Activated CD4-positive, alpha-beta memory T cell treated with anti-CD3 and anti-CD28 coated beads for 36 hours (primary cell): Measurements from ENCODE around the gene SIRPD. TPM values are rescaled to one million over a fixed set of nuclear protein-coding genes. Genes with fewer than 3 reads are reported as not detected.
"Not testable (repeated sequence)": the region's sequence is repeated elsewhere in the genome, so short reads cannot be mapped to it uniquely, and the experiment has no call there.

ENCODE experiments used
- CTCF ChIA-PET: fragments of 350-600 bp; sonication (Branson Sonifier 250); formaldehyde crosslinking; loops from one replicate; lab custom pipeline; 2021; ENCODE audit warnings: antibody characterized with exemption, inconsistent platforms; lab: Charles Lee
- POLR2A ChIA-PET: fragments of 350-600 bp; sonication (Branson Sonifier 250); formaldehyde crosslinking; loops from one replicate; lab custom pipeline; 2021; ENCODE audit warnings: antibody characterized with exemption; lab: Charles Lee
- DNase-seq: peaks from one replicate; pipeline ENCODE4 v3.0.0-alpha.2; 2020
- H3K27ac Mint-ChIP-seq: one replicate; pipeline ENCODE4 v1.8.0; 2021; ENCODE audit warnings: mixed read lengths
- H3K27me3 Mint-ChIP-seq: one replicate; pipeline ENCODE4 v1.8.0; 2021; ENCODE audit warnings: mixed read lengths
- H3K36me3 Mint-ChIP-seq: one replicate; pipeline ENCODE4 v1.8.0; 2021; ENCODE audit warnings: mixed read lengths
- H3K4me1 Mint-ChIP-seq: one replicate; pipeline ENCODE4 v1.8.0; 2021; ENCODE audit warnings: low read depth, mixed read lengths
- H3K4me3 Mint-ChIP-seq: one replicate; pipeline ENCODE4 v1.8.0; 2021; ENCODE audit warnings: mild to moderate bottlenecking, mixed read lengths
- H3K9me3 Mint-ChIP-seq: one replicate; pipeline ENCODE4 v1.8.0; 2021; ENCODE audit warnings: mixed read lengths
- intact Hi-C: fragments of 100-400 bp; cut with micrococcal nuclease; formaldehyde crosslinking; loops from one replicate; pipeline ENCODE4 v1.15.1; 2023
- total RNA-seq, 2 experiments: library from RNA; stranded (reverse); gene quantifications; one replicate each; pipeline ENCODE4 v1.2.3, GENCODE V29; 2021

The SIRPD gene
- total RNA-seq, 2 experiments from 2014 or later, result not detected

DNA sequence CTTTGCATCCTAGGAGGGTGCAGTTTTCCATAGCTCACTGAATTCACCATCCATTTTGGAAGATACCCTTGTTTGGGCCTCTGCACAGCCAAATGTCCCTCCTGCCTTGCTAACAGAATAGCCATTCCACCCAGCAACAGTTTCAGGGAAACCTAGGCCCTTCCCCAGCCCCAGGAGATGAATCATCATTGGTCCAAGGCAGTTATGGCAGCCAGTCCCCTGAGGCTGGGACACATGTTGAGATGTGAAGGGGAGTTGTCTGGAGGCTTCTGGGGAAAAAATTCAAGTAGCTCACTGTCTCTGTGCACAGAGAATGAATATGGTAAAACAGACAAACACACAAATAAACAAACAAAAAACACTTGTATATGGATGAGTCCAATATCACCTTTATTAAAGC, 48.9 kb downstream of the SIRPD start:
- no peak overlapping the region for H3K27ac Mint-ChIP-seq
- ChIA-PET POLR2A (no interaction called here), CTCF (interaction anchor here (0.7 to 5.1 kb wide), 10 partner anchors 11 to 309 kb away, joined by 3 to 44 read pairs (median 3); partner anchors contain the start of gene SIRPD)
- intact Hi-C loops, result loop anchor here (2.0 kb wide), 1 partner anchor 226 kb away; no protein-coding TSS in a partner anchor
- peaks cover 9% of the 10 kb centered on the region for H3K9me3 Mint-ChIP-seq
- peaks cover 2% of the 10 kb centered on the region for H3K4me1 Mint-ChIP-seq
- no peak for DNase-seq
- peaks cover 9% of the 10 kb centered on the region for H3K27me3 Mint-ChIP-seq
- peaks cover 6% of the 10 kb centered on the region for H3K36me3 Mint-ChIP-seq
- no peak overlapping the region for H3K4me3 Mint-ChIP-seq

DNA sequence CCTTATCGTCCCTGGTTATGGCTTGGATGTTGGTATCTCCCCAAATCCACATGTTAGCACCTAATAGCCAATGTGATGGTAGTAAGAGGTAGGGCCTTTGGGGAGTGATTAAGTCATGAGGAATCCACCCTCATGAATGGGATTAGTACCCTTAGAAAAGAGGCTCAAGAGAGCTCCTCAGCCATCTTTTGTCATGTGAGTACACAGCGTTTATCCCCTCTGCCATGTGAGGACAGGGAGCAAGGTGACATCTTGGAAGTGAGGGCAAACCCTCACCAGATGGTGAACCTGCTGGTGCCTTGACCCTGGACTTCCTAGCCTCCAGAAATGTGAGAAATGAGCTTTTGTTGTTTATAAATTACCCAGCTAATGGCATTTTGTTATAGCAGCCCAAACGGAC, 50.2 kb downstream of the SIRPD start:
- peaks cover 3% of the 10 kb centered on the region for H3K4me1 Mint-ChIP-seq
- POLR2A ChIA-PET, result no interaction called here
- DNase-seq, result no peak
- no peak overlapping the region for H3K27ac Mint-ChIP-seq
- H3K27me3 Mint-ChIP-seq, result peaks cover 17% of the 10 kb centered on the region
- H3K36me3 Mint-ChIP-seq, result no peaks in the 10 kb centered on the region
- no peaks in the 10 kb centered on the region for H3K9me3 Mint-ChIP-seq
- CTCF ChIA-PET, result interaction anchor here (1.2 to 5.1 kb wide), 5 partner anchors 10 to 269 kb away, joined by 3 to 44 read pairs (median 3); no protein-coding TSS in a partner anchor
- H3K4me3 Mint-ChIP-seq, result no peak overlapping the region
- intact Hi-C loops, result no loop called here

DNA sequence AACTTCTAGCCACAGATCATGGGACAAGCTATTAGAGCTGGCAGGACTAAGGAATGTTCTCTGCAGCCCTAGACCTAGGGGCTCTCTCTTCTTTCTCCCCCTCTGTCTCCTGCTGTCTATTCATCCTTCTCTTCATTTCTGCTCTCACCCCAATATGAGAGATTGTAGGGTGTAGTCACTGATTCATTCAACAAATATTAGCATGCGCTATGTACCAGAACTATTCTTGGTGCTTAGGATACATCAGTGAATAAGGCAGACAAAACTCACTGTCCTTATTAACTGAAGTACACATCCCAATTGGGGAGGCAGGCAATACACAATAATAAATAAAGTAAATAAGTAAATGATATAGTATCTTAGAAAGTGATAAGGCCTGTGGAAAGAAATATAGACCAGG, 51.6 kb downstream of the SIRPD start:
- Mint-ChIP-seq H3K36me3 (no peaks in the 10 kb centered on the region), H3K4me3 (no peak overlapping the region)
- intact Hi-C loops, result no loop called here

DNA sequence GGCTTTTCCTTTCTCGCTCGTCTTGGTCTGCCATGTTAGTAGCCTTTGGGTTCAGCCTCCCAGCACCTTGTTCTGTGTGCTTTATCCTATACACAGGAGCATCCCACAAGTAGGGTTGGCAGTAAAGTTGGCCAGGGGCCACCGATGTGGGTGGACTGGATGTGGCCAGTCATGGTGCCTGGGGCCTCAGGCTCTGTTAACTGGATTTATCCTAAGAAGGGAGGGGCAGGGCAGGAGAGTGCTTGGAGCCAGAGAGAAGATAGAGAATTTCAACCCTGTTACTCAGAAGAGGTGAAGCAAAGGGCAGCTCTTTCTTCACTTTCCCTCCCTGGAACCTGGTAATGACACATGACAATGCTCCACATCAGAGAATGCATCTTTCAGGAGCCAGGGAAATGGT, 52.1 kb downstream of the SIRPD start:
- H3K27ac Mint-ChIP-seq, result no peak overlapping the region
- intact Hi-C loops, result no loop called here
- ChIA-PET CTCF (interaction anchor here (0.7 to 5.1 kb wide), 6 partner anchors 10 to 271 kb away, joined by 3 to 44 read pairs (median 6); no protein-coding TSS in a partner anchor), POLR2A (no interaction called here)
- peaks cover 3% of the 10 kb centered on the region for H3K4me1 Mint-ChIP-seq
- no peak overlapping the region for H3K4me3 Mint-ChIP-seq
- H3K27me3 Mint-ChIP-seq, result peaks cover 10% of the 10 kb centered on the region
- no peaks in the 10 kb centered on the region for H3K36me3 Mint-ChIP-seq
- no peak for DNase-seq
- no peaks in the 10 kb centered on the region for H3K9me3 Mint-ChIP-seq

More for the DNA sequence above, 51.6 kb downstream of the SIRPD start:
- ChIA-PET POLR2A (no interaction called here), CTCF (interaction anchor here (0.9 to 5.1 kb wide), 5 partner anchors 8 to 271 kb away, joined by 3 to 44 read pairs (median 3); no protein-coding TSS in a partner anchor)
- peaks cover 3% of the 10 kb centered on the region for H3K4me1 Mint-ChIP-seq
- H3K9me3 Mint-ChIP-seq, result no peaks in the 10 kb centered on the region
- H3K27me3 Mint-ChIP-seq, result peaks cover 11% of the 10 kb centered on the region
- no peak overlapping the region for H3K27ac Mint-ChIP-seq
- no peak for DNase-seq

DNA sequence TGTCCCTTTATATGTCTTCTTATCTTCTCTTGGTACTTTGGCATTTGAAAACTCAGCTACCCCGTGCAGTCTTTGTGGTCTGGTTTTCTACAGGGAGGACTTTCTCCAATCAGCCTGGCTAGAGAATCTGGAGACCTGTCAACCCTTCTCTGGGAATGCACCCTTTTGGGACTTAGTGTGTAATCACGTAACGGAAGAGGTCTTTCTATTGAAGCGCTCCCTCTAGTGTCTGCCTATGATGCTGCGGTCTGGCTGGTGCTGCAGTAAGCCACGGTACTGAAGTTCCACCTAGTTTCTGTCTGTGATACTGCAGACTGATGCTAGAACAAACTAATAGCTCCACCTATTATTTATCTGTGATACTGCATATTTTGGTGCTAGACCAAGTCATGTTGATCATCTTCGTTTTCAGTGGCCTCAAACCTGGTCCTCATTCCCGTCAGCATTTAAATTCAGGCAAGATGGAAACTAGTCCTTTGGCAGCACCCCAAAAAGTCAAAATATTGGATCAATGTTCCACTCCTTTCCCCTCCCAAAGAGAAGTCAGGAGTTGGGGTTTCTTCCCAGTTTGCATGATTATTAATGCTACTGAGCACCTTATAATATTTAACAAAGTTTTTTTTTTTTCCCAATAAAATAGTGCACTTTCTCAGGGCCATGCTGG, 53.8 kb downstream of the SIRPD start:
- CTCF ChIA-PET, result interaction anchor here (0.5 to 2.9 kb wide), 47 partner anchors 8 to 672 kb away, joined by 3 to 34 read pairs (median 4); partner anchors contain the start of genes NSFL1C and SIRPB2
- Mint-ChIP-seq H3K27ac (no peak overlapping the region), H3K4me3 (no peak overlapping the region), H3K4me1 (peaks cover 3% of the 10 kb centered on the region), H3K27me3 (peaks cover 17% of the 10 kb centered on the region), H3K9me3 (no peaks in the 10 kb centered on the region), H3K36me3 (no peaks in the 10 kb centered on the region)
- DNase-seq, result peak; percentile 83
- intact Hi-C loops, result loop anchor here (1.0 to 2.0 kb wide), 2 partner anchors 36 to 69 kb away; no protein-coding TSS in a partner anchor
- POLR2A ChIA-PET, result no interaction called here

DNA sequence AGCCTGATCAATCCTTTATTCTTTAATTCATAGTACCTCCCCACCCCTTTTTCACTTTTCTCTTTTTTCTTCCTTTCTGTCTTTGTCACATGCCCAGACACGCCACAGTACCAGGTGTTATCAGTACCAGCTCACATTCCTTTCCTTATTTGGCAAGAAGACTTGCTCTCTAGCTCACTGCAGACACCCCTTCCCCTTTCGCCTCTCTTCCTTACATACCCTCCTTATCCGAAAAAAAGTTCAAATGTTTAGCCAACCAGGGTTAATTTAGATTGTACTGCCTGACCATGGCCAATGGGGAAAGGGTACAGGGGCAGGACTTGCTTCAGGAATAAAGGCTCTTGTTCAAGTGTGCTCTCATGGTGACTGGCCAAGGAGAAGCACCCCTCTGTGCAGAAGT, 57.0 kb downstream of the SIRPD start:
- no peaks in the 10 kb centered on the region for H3K36me3 Mint-ChIP-seq
- peaks cover 3% of the 10 kb centered on the region for H3K4me1 Mint-ChIP-seq
- intact Hi-C loops, result no loop called here
- DNase-seq, result no peak
- CTCF ChIA-PET, result interaction anchor here (0.6 kb wide), 1 partner anchor 142 kb away, joined by 3 read pairs; no protein-coding TSS in a partner anchor
- no peak overlapping the region for H3K27ac Mint-ChIP-seq
- no peak overlapping the region for H3K4me3 Mint-ChIP-seq
- H3K9me3 Mint-ChIP-seq, result no peaks in the 10 kb centered on the region
- POLR2A ChIA-PET, result no interaction called here
- H3K27me3 Mint-ChIP-seq, result peaks cover 26% of the 10 kb centered on the region

DNA sequence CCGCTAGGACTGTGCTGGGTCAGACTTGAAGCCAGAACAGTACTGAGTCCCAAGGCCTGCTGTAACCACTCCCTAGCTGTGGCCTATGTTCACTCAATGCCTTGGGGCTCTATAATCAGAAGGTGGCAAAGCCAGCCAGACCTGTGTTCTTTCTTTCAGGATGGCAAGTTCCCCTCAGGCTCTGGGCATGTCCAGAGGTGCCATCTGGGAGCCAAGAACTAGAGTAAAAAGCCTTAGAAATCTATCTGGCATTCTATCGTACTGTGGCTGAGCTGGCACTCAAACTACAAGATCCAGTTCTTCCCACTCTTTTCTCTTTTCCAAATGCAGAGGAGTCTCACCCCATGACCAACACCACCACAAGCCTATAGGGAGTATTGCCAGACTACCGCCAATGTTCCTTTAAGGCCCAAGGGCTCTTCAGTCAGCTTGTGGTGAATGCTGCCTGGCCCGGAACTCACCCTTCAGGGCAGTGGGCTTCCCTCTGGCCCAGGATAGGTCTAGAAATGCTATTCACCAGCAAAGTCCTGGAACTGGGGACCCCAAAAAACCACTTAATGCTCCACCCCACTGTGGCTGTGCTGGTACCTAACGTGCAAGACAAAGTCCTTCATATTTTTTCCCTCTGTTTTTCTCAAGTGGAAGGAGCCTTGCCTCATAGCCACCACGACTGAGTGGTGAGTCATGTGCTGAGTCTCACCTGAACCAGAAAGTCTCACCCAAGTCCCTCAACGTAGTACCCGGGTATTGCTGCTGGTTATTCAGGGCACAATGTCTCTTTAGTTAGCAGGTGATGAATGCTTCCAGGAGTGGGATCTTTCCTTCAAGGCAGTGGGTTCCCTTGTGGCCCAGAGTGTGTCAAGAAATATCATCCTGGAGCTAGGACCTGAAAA, 57.7 kb downstream of the SIRPD start:
- H3K27ac Mint-ChIP-seq, result no peak overlapping the region
- H3K36me3 Mint-ChIP-seq, result no peaks in the 10 kb centered on the region
- no peak overlapping the region for H3K4me3 Mint-ChIP-seq
- peaks cover 3% of the 10 kb centered on the region for H3K4me1 Mint-ChIP-seq
- ChIA-PET CTCF (interaction anchor here (0.6 kb wide), 1 partner anchor 142 kb away, joined by 3 read pairs; no protein-coding TSS in a partner anchor), POLR2A (no interaction called here)
- H3K27me3 Mint-ChIP-seq, result peaks cover 26% of the 10 kb centered on the region
- no peaks in the 10 kb centered on the region for H3K9me3 Mint-ChIP-seq
- no peak for DNase-seq
- intact Hi-C loops, result no loop called here

DNA sequence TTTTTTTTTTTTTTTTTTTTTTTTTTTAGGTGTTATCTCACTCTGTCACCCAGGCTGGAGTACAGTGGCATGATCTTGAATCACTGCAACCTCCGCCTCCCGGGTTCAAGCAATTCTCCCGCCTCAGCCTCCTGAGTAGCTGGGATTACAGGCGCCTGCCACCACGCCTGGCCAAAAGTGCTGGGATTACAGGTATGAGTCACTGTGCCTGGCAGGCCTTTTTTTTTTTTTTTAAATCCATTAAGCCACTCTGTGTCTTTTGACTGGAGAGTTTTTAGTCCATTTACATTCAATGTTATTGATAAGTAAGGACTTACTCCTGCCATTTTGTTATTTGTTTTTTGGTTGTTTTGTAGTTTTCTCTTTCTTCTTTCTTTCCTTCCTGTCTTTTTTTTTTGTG, 60.1 kb downstream of the SIRPD start:
- DNase-seq, intact Hi-C loops, H3K9me3 Mint-ChIP-seq, H3K4me1 Mint-ChIP-seq, H3K36me3 Mint-ChIP-seq, H3K27ac Mint-ChIP-seq, H3K4me3 Mint-ChIP-seq: not testable (repeated sequence)
- CTCF ChIA-PET, result interaction anchor here (1.1 to 1.2 kb wide), 2 partner anchors 9 to 11 kb away, joined by 3 read pairs; no protein-coding TSS in a partner anchor
- peaks cover 23% of the 10 kb centered on the region for H3K27me3 Mint-ChIP-seq
- POLR2A ChIA-PET, result interaction anchor here (0.7 kb wide), 1 partner anchor 8 kb away, joined by 4 read pairs; no protein-coding TSS in a partner anchor

DNA sequence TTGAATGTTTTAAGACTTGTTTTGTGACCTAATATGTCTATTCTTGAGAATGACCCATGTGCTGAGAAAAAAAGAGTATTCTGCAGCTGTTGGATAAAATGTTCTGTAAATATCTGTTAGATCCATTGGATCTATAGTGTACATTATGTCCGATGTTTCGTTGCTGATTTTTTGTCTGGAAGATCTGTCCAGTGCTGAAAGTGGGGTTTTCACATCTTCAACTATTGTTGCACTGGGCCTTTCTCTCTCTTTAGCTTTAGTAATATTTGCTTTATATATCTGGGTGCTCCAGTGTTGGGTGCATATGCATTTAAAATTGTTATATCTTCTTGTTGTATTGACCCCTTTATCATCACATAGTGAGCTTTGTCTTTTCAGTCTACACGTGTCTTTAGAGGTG, 60.6 kb downstream of the SIRPD start:
- no peaks in the 10 kb centered on the region for H3K9me3 Mint-ChIP-seq
- intact Hi-C loops, result no loop called here
- CTCF ChIA-PET, result interaction anchor here (0.6 to 1.2 kb wide), 3 partner anchors 9 to 280 kb away, joined by 3 read pairs; no protein-coding TSS in a partner anchor
- DNase-seq, result no peak
- H3K4me3 Mint-ChIP-seq, result no peak overlapping the region
- no peaks in the 10 kb centered on the region for H3K4me1 Mint-ChIP-seq
- no peaks in the 10 kb centered on the region for H3K36me3 Mint-ChIP-seq
- no peak overlapping the region for H3K27ac Mint-ChIP-seq
- H3K27me3 Mint-ChIP-seq, result peaks cover 21% of the 10 kb centered on the region
- POLR2A ChIA-PET, result interaction anchor here (0.7 kb wide), 1 partner anchor 7 kb away, joined by 4 read pairs; no protein-coding TSS in a partner anchor

DNA sequence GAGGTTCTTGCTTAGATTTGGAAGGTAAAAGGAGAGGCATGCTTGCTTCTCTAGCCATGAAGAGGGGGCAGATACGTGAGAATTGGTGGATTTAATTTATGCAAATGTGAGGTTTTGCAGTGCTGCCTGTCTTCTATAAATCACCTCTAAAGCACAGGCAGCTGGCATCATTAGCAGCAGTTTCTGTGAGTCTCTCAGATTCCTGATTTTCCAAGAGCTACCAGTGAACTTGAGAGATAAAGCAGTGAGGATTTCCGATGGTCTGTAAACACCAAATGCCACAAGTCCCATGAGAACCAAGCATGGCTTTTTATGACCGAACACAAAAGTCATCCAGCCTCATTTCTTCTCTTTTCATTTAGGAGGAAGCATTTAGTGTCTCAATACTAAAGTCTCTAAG, 63.1 kb downstream of the SIRPD start:
- no peaks in the 10 kb centered on the region for H3K4me1 Mint-ChIP-seq
- no peak overlapping the region for H3K27ac Mint-ChIP-seq
- H3K36me3 Mint-ChIP-seq, result no peaks in the 10 kb centered on the region
- peaks cover 21% of the 10 kb centered on the region for H3K27me3 Mint-ChIP-seq
- DNase-seq, result no peak
- ChIA-PET POLR2A (no interaction called here), CTCF (interaction anchor here (1.3 to 3.7 kb wide), 2 partner anchors 9 to 270 kb away, joined by 3 to 18 read pairs; no protein-coding TSS in a partner anchor)
- H3K9me3 Mint-ChIP-seq, result no peaks in the 10 kb centered on the region
- intact Hi-C loops, result no loop called here
- H3K4me3 Mint-ChIP-seq, result no peak overlapping the region

DNA sequence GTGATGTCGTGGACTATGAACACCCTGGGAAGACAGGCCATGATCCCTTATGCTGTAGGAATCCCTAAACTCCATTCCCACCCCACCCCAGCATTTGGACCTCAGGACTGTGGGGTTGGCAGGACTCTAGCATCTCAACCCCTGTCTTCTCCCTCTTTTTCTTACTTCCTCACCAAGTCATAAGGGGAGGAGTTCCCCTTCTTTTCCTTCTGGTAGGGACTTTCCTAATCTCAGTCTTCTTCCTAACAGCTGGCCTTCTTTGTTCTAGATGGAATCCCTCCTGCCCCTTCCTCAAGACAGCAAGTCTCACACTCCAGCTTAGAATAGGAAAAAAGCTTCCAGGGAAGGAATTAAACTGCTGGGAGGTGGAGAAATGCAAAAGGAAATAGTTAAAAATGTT, 64.0 kb downstream of the SIRPD start:
- no peak overlapping the region for H3K4me3 Mint-ChIP-seq
- ChIA-PET CTCF (interaction anchor here (1.3 to 3.7 kb wide), 2 partner anchors 9 to 271 kb away, joined by 3 to 18 read pairs; no protein-coding TSS in a partner anchor), POLR2A (no interaction called here)
- H3K4me1 Mint-ChIP-seq, result no peaks in the 10 kb centered on the region
- H3K27ac Mint-ChIP-seq, result no peak overlapping the region
- H3K9me3 Mint-ChIP-seq, result no peaks in the 10 kb centered on the region
- intact Hi-C loops, result no loop called here
- no peaks in the 10 kb centered on the region for H3K36me3 Mint-ChIP-seq
- H3K27me3 Mint-ChIP-seq, result peaks cover 20% of the 10 kb centered on the region
- DNase-seq, result no peak
